GM21529 (cell line): ENCODE measurements around the gene CACUL1.
"Not testable (repeated sequence)": the region's sequence is repeated elsewhere in the genome, so short reads cannot be mapped to it uniquely, and the experiment has no call there.

Source experiments
- ATAC-seq: cut with Tn5 transposase; IDR thresholded peaks from one replicate; pipeline ENCODE4 v1.9.1; 2021; ENCODE audit not compliant: unreplicated experiment

The CACUL1 gene

DNA sequence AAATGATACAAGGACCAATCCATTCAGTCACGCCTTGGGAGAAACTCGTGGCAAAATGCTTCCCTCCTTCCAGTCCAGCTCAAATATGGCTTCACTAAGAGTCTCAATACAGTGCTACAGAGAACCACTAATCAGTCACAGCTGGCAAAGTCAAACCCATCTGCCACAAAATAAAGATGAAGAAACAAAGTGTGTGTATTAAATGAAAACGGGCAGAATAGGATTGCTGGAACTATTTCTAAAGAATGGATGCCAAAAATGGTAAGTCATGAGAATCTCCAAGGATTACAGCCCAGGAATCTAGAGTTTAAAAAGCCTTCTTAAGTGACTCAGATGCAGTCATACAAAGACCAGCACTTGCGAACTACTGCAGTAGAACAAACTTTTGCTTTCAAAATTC lies 61.9 kb downstream of the CACUL1 start:
- ATAC-seq: no peak

DNA sequence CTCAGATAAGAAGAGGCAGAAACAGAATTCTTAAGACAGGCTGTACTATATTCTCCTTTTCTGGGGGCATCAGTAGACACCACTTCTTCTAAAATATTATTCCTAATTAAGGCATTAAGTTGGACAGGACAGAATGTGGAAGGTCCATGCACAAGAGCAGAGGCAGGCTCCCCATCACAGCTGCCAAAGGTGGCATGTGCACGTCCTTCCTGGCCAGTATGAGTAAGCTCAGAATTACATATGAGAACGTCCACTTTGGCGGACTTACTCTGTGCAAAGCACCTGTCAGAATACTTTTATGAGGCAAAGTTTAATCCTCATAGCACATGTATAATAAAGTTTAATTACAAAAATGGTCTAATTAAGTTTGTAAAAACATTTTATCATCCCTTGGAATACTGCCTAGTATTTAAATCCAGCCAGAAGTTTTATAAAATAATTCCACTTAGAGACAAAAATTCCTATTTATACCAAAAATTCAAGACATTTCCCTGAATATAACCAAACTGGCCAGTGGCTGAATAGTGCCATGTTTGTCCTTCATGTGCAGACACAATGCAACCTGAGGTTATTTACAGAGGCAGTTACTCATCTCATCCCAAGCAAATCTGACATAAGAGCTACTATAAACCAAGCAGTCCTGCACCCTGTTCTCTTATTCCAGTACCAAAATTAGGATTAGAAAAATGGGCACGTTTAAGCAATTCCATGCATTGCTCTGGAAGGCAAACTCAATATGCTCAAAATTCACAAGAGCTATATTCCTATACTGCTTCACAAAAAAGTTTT lies 65.5 kb downstream of the CACUL1 start:
- no peak for ATAC-seq

DNA sequence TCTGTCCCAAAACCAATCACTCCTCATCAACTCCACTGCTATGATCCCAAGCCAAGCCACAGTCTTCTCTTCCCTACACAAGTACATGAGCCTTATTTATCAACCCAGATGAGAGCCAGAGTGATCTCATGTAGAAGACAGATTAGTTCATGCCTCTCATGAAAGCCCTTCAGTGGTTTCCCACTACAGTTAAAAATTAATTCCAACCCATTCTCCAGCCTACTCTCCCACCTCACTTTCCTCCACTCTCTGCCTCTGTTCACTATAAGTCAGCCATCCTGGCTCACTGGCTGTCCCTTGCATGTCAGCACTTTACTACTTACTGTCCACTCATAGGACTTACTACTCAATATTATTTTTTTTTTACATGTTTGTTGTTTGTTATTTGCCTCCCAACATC lies 67.3 kb downstream of the CACUL1 start:
- ATAC-seq: no peak

DNA sequence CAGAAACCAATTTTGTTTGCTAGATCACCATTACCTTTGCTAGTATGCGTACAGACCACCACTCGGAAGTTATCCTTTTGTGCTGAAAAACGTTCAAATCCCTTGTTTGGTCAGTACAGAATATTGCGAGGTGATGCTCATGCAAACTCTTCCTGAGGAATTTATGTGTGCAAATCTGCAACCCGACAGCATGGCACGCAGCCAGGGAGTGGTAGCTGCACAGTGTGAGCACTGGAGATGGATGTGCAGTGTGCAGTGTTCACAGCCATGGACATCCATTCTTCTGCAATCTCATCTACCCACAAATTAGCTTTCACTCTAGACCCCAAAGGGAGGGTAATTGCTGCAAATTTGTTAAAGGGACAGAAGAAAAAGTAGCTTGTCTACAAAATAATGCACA lies 72.2 kb downstream of the CACUL1 start:
- no peak for ATAC-seq

DNA sequence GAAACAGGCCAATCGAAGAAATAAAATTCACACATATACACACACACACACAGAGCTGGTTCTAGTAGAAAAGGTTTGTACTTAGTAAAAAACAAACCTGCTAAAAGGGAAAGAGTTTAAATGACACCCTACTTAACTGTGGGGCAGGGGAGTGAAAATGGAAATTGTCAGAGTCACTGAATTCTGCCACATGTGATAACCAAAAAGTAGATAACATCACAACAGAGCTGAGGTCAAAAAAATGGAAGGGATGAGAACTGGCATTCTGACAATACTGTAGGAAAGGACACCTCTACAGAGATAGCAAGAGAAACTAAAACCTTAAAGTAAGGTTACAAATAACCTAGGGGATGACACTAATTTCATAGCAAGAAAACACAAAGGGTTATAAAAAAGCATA lies 74.6 kb downstream of the CACUL1 start:
- ATAC-seq: no peak

DNA sequence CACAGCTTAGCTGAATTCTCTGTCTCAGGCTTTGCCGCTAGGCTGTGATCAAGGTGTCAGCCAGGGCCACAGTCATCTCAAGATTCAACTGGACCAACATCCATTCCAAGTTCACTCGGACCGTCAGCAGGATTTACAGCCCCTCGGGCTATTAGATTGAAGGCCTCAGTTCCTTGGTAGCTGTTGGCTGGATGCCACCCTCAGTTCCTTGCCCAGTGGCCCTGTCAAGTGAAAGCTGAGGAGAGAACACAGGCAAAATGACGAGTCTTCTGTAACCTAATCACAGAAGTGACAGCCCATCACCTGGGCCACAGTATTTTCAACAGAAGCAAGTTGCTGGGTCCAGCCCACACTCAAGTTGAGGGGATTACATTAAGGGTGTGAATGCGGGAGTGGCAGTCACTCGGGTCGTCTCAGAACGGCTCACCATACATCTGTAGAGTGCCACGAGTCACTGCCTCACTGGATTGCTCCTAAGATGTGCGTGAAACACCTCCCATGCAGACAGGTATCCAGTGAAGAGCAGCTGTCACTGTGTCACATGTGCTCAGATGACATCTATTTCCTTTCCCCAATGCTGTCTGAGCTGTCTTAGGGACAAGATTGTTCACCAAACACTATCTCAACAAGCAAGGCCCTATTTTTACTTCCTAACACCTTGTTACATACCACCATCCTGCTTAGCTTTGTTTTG lies 80.4 kb downstream of the CACUL1 start:
- ATAC-seq: no peak

DNA sequence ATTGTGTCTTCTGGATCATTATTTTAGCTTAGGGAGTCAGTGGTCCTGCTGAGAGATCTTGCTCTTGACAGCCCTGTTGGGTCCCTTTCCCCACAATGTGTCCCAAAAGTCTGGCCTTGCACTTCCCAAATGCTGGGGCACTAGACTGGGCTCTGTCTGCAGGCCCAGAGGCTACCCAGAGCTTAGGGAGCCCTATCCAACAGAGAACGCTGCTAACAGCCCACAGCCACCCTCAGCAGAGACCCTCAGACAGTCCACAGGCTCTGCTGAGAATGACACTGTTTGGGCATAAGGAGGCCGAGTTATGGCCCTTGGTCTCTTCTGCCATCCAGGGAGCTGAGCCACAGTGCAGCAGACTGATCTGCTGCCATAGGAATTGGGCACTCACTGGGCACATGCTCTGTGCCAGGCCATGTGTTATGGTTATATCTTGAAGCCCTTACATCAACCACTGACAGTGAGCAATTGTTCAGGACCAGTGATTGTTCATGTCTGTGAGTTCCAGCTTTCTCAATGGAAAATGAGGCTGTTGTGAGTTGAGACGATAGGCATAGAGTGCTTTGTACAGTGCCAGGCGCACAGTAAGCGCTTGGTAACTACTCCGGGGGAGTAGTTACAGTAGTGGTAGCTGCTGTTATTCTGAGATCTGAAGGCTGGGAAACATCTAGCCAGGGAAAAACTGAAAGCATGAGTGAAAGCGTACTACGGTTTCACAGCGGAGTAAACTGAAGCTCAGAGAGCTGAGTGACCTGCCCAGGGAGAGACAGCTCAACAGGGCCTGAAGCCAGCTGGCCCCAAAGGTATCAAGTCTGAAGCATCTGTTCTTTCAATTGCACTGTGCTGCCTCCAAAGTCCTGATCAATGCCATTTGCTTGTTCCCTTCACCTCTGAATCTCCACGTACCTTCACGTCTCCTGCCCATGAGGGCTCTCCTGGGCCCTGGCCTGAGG lies 81.7 kb downstream of the CACUL1 start:
- no peak for ATAC-seq

DNA sequence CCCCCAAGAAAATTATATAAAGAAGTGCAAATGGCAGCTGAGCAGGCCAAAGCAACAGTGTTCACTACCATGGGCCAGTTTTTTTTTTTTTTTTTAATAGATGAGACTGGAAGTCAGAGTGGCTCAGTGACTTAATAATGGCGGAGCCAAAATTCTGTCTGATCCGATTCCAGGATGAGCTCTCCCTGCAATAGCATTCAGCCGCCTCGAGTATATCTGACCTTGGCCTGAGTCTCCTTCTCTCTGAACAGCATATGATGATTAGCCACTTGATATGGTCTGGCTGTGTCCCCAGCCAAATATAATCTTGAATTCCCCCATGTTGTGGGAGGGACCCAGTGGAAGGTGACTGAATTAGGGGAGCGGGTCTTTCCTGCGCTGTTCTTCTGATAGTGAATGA lies 82.6 kb downstream of the CACUL1 start:
- ATAC-seq: no peak

DNA sequence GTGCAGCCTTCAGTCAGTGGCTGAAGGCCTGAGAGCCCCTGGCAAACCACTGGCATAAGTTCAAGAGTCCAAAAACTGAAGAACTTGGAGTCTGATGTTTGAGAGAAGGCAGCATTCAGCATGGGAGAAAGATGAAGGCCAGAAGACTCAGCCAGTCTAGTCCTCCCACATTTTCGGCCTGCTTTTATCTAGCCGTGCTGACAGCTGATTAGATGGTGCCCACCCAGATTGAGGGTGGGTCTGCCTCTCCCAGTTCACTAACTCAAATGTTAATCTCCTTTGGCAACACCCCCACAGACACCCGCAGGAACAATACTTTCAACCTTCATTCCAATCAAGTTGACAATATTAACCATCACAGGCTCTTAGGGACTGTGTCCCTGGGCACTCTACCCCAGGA lies 83.5 kb downstream of the CACUL1 start:
- not testable (repeated sequence) for ATAC-seq

DNA sequence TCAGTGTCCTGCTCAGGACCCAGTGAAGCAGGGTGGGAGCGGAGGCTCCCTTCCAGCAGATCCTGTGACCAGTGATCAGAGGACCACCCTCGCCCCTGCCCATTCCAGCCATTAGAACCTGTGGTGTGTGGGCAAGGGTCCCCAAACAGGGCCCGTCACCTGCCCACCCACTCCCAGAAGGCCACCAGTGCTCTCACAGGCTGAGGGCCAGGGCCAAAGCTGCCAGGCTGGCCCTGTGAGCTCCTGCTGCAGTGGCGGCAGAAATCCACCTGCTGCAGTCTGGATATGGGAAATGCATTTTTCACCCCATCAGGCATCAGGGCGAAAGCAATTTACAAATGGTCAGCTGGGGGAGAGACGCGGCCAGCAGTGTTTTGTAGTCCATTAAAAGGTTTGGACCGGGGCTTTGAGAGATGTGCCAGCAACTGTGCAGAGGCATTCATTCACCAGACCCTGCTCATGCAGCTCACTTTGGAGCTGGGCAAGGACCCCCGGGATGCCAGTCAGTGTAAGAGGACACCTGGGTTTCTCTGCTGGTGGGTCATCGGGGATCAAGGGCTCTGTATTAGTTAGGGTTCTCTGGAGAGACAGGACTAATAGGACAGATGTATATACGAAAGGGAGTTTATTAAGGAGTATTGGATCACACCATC lies 84.2 kb downstream of the CACUL1 start:
- no peak for ATAC-seq

DNA sequence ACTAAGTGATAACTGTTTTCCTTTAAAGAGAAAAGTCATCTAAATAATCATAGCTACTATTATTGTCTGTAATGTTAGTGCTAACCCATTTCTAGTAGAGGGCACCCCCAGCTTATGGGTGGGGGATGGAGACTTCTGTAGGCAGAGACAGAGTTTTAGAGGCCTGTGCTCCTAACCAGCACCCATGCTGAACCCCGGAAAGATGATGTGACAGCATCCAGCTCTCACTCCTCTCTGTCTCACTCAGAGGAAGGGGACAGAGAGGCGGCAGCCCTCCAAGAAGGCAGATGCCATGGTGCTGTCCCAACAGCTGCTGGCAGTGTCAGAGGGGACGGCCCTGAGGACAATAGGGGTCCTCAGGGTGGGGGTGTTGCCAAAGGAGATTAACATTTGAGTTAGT lies 84.9 kb downstream of the CACUL1 start:
- ATAC-seq: no peak

DNA sequence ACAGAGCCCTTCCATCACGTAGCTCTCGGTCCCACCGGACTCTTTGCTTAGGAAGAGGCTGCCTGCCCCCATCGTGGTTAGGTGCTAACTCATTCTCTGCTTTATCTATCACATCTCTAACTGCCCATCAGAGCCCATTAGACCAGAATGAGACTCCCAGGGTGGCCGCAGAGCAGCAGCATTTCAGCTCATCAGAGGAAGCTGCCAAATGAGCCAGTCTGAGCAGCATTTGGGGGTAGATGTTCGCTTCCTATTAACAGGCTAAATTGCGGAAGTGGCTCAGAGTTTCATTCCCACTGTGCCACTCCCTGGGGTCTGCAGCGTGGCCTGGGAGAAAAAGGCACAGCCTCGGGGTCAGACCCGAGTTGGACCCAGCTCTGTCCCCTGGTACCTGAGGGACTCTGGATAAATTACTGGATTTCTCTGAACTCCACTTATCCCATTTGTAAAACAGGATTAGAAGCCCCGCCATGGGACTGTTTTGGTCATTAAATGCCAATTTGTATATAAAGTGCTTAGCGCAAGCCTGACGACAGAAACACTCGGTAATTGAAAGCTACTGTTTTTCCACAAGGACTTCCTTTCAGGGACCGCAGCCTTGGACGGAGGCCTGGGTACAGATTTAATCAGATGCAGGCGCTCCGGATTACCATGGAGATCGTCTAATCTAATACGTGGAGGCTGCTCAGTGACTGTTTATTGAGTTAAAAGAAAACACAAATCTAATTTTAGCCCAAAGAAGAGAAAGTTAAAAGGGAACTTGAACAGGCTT lies 85.6 kb downstream of the CACUL1 start:
- ATAC-seq: no peak

DNA sequence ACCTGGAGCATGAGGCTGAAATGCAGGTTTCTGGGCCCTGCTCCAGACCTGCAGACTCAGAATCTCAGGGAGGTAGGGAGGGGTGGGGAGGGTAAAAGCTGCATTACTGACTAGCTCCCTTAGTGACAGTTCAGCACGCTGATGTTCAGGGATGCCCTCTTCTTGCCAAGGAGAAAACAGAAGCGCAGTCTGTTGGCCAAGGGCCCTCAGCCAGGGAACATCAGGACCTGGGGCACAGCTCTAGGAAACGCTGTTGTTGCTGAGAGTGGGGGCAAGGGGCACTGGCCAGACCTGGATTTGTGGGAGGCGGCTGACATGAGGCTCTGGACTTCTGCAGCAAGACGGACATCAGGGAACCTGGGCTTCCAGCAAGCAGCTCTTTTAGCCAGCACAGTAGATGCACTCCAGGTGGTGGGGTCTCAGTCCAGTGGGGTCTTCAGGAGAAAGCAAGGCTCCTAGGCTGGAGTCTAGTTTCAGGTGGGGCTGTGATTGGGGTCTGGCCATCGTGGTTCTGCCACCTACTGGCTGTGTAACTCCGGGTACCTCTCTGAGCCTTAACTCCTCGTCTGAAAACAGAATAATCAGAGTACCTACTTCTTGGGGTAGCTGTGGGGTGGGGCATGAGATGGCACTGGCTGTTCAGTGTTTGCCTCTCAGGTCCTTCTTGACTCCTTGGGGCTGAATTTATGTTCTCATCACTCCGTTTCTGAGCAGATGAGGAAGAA lies 86.4 kb downstream of the CACUL1 start:
- no peak for ATAC-seq

DNA sequence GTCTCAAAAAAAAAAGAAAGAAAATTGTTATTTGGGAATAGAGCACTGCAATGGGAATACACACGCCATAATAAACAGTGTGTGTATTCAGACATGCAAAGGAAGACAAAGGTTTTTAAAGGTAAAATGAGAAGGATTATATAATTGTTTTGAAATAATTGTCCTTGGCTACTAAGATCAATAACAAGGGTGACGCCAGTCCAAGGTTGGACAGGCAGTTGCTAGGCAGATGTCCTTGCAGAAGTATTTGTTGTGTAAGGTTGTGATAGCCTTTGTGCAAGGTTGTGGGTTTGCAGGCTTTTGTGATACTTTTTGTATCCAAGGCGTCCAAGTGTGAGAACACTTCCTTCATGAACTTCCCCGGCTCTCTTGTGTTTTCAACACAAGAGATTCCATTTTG lies 87.0 kb downstream of the CACUL1 start:
- ATAC-seq: no peak

DNA sequence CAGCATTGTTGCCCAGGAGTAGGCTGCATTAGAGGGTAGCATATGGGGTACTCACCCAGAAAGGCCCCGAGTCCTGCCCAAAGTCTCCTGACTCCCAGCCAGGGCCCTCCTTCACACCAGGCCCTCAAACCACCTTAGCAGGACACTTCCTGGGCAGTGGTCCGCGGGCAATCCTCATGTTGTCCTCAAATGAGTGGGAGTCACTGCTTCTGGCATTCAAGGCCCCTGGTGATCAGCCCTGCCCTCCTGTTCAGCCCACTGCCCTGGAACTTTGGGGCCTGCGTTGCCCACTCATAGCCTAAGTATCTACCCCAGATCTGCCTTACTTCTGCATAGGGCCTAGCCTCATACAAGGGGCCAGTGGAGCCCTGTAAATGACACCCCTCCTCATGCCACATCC lies 88.4 kb downstream of the CACUL1 start:
- no peak for ATAC-seq

DNA sequence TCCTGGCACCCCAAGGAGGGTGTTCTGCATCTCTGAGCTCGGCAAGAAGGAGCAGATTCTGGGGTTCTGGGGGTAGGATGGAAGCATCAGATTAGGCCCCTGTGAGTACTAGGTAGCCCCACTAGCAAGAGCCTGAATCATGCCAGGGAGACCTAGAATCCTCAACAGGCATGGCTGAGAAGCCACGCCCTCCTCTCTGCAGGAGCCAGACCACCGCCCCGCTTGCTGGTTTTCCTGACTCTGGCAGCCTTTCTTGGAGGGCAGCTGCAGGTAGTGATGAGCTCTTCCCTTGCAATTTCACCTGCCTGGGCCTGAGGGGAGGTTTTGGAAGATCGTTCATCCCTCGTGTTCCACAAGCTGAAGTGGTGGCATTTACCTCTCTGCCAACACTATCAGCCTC lies 90.4 kb downstream of the CACUL1 start:
- no peak for ATAC-seq

DNA sequence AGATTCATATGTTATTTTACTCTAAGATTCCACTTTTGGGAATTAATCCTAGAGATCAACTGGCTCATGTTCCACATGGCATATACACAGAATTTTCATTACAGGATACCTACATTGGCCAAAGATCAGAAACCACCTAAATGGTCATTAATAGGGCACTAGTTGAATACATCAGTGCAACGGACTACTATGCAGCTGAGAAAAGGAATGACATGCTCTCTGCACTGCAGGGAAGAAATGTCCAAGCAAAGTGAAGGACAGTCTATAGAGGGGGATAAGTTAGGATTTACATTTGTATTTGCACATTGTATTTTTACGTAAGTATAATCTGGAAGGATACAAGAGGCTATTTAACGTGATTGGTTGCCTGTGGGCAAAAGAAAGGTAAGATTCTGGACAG lies 91.6 kb downstream of the CACUL1 start:
- ATAC-seq: no peak

DNA sequence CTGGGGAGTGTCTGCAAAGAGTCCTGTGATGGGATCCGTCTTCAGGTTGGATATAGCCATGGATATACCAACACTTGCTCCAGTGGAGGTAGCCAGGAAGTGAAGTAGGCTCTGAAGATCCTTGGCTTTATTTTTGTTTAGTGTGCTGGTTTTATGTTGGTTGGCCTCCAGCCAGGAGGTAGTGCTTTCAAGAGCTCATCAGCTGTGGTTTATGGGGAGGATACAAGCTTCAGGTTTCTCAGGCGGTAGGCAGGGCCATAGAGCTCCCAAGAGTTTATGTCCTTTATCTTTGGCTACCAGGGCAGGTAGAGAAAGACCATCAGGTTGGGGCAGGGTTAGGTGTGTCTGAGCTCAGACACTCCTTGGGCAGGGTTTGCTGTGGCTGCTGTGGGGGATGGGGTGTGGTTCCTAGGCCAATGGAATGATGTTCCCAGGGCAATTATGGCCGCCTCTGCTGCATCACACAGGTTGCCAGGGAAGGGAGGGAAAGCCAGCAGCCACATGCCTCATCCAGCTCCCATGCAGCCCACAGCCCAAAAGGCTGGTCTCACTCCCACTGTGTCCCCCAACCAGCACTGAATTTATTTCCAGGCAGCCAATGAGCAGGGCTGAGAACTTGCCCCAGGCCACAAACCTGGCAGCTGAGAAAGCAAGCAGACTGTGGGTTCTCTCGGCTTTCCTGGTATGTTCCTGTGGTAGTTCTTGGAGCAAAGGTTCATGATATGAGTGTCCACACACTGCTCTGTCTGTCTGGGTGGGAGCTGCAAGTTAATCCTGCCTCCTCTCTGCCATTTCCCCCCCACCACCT lies 92.3 kb downstream of the CACUL1 start:
- ATAC-seq: no peak

DNA sequence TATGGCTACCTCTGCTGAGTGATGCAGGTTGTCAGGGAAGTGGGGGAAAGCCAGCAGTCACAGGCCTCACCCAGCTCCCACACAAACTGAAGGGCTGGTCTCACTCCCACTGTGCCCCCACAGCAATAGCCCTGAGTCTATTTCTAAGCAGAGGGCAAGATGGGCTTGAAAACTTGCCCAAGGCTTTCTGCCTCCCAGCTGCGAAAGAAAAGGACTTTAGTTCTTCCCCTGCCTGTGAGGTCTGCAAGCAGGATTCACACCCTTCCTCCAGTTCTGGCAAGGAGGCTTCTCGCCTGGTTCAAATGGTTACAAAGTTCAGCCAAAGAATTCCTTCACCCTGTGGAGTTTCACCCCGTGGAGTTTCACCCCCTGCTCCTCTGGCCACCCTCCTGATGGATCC lies 96.0 kb downstream of the CACUL1 start:
- ATAC-seq: no peak
